ENCODE results near the gene MCC. TPM values are rescaled to one million over a fixed set of nuclear protein-coding genes. Genes with fewer than 3 reads are reported as not detected.

MCC gene
- total and polyA plus RNA-seq, 4 donors: 9.0 to 47.3 (median 14.7) TPM

- TF ChIP-seq RAD21 (IDR thresholded peaks at IDR 0.05): no peak
- no peak for TF ChIP-seq RXRA (IDR thresholded peaks at IDR 0.05)
- no peak for TF ChIP-seq CTCF (IDR thresholded peaks at IDR 0.05; ENCODE audit: low read depth, low read length, missing input control)
- TF ChIP-seq EGR1 (IDR thresholded peaks at IDR 0.05; ENCODE audit: low read depth in 2 of 2): no peak
- H3K4me3 ChIP-seq (ENCODE audit: low read depth in 1 of 3, low read length in 3 of 3): no peak overlapping the region
- H3K27ac ChIP-seq (ENCODE audit: low read depth in 1 of 2, low read length in 2 of 2): no peak overlapping the region
- H3K9me3 ChIP-seq (ENCODE audit: control insufficient read depth in 4 of 4, low read length in 3 of 4): no peaks in the 10 kb centered on the region
- WGBS: 33% methylated on average over 3 of the region's 3 CpGs
- H3K27me3 ChIP-seq (ENCODE audit: control insufficient read depth in 4 of 4, insufficient read depth in 4 of 4, low read length in 3 of 4): no peaks in the 10 kb centered on the region
- H3K4me1 ChIP-seq (ENCODE audit: control insufficient read depth in 4 of 4, insufficient read depth in 4 of 4, low read length in 3 of 4): peaks cover 2 to 27% (median 19%) of the 10 kb centered on the region in 4 donors
- H3K9ac ChIP-seq (ENCODE audit: low read depth in 1 of 2, low read length in 2 of 2): no peak overlapping the region
- peaks cover 0 to 2% (median 0%) of the 10 kb centered on the region in 4 donors for H3K36me3 ChIP-seq (ENCODE audit: control insufficient read depth in 4 of 4, insufficient read depth in 3 of 4, low read depth in 1 of 4, low read length in 3 of 4)
- no peak for DNase-seq (ENCODE audit: low spot score)
Measured at GRCh38 chr5:113124265-113124664, 364.0 kb downstream of the MCC start.

GRCh38 chr5:113123618-113124017 is 364.6 kb downstream of the MCC start:
- no peak overlapping the region for H3K4me3 ChIP-seq (ENCODE audit: low read depth in 1 of 3, low read length in 3 of 3)
- H3K36me3 ChIP-seq (ENCODE audit: control insufficient read depth in 4 of 4, insufficient read depth in 3 of 4, low read depth in 1 of 4, low read length in 3 of 4): no peaks in the 10 kb centered on the region
- H3K4me1 ChIP-seq (ENCODE audit: control insufficient read depth in 4 of 4, insufficient read depth in 4 of 4, low read length in 3 of 4): peaks cover 2 to 33% (median 24%) of the 10 kb centered on the region in 4 donors
- H3K27me3 ChIP-seq (ENCODE audit: control insufficient read depth in 4 of 4, insufficient read depth in 4 of 4, low read length in 3 of 4): no peaks in the 10 kb centered on the region
- DNase-seq (ENCODE audit: low spot score): no peak
- H3K9me3 ChIP-seq (ENCODE audit: control insufficient read depth in 4 of 4, low read length in 3 of 4): no peaks in the 10 kb centered on the region
- no peak overlapping the region for H3K27ac ChIP-seq (ENCODE audit: low read depth in 1 of 2, low read length in 2 of 2)
- peak; percentile 8 for TF ChIP-seq HNF4G (IDR thresholded peaks at IDR 0.05)
- TF ChIP-seq RAD21 (IDR thresholded peaks at IDR 0.05): peak in 1 of 2 donors; percentile 44
- TF ChIP-seq NR2F2 (IDR thresholded peaks at IDR 0.05): no peak
- H3K9ac ChIP-seq (ENCODE audit: low read depth in 1 of 2, low read length in 2 of 2): no peak overlapping the region
- WGBS: 92% methylated on average over 4 of the region's 4 CpGs

GRCh38 chr5:113122053-113122452 is 366.2 kb downstream of the MCC start:
- Histone ChIP-seq H3K9ac (ENCODE audit: low read depth in 1 of 2, low read length in 2 of 2) (no peak overlapping the region), H3K4me1 (ENCODE audit: control insufficient read depth in 4 of 4, insufficient read depth in 4 of 4, low read length in 3 of 4) (peaks cover 4 to 34% (median 24%) of the 10 kb centered on the region in 4 donors), H3K27me3 (ENCODE audit: control insufficient read depth in 4 of 4, insufficient read depth in 4 of 4, low read length in 3 of 4) (no peaks in the 10 kb centered on the region), H3K36me3 (ENCODE audit: control insufficient read depth in 4 of 4, insufficient read depth in 3 of 4, low read depth in 1 of 4, low read length in 3 of 4) (no peaks in the 10 kb centered on the region), H3K4me3 (ENCODE audit: low read depth in 1 of 3, low read length in 3 of 3) (no peak overlapping the region), H3K27ac (ENCODE audit: low read depth in 1 of 2, low read length in 2 of 2) (no peak overlapping the region), H3K9me3 (ENCODE audit: control insufficient read depth in 4 of 4, low read length in 3 of 4) (no peaks in the 10 kb centered on the region)
- no peak for TF ChIP-seq GABPA (IDR thresholded peaks at IDR 0.05 in 1 of 2, conservative IDR thresholded peaks at IDR 0.05 in 1 of 2)
- TF ChIP-seq, protein P1, sequence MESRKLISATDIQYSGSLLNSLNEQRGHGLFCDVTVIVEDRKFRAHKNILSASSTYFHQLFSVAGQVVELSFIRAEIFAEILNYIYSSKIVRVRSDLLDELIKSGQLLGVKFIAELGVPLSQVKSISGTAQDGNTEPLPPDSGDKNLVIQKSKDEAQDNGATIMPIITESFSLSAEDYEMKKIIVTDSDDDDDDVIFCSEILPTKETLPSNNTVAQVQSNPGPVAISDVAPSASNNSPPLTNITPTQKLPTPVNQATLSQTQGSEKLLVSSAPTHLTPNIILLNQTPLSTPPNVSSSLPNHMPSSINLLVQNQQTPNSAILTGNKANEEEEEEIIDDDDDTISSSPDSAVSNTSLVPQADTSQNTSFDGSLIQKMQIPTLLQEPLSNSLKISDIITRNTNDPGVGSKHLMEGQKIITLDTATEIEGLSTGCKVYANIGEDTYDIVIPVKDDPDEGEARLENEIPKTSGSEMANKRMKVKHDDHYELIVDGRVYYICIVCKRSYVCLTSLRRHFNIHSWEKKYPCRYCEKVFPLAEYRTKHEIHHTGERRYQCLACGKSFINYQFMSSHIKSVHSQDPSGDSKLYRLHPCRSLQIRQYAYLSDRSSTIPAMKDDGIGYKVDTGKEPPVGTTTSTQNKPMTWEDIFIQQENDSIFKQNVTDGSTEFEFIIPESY (IDR thresholded peaks at IDR 0.05): no peak
- TF ChIP-seq JUND (IDR thresholded peaks at IDR 0.05): no peak
- TF ChIP-seq RAD21 (IDR thresholded peaks at IDR 0.05): no peak
- no peak for TF ChIP-seq TAF1 (conservative IDR thresholded peaks at IDR 0.05)
- no peak for TF ChIP-seq YY1 (IDR thresholded peaks at IDR 0.05)
- no peak for TF ChIP-seq HNF4G (IDR thresholded peaks at IDR 0.05)
- TF ChIP-seq HNF4A (conservative IDR thresholded peaks at IDR 0.05): no peak
- no peak for TF ChIP-seq NR2F2 (IDR thresholded peaks at IDR 0.05)
- no peak for TF ChIP-seq ATF3 (IDR thresholded peaks at IDR 0.05)
- no peak for TF ChIP-seq CTCF (IDR thresholded peaks at IDR 0.05; ENCODE audit: low read depth, low read length, missing input control)
- TF ChIP-seq EGR1 (IDR thresholded peaks at IDR 0.05; ENCODE audit: low read depth in 2 of 2): no peak
- TF ChIP-seq, protein P2, sequence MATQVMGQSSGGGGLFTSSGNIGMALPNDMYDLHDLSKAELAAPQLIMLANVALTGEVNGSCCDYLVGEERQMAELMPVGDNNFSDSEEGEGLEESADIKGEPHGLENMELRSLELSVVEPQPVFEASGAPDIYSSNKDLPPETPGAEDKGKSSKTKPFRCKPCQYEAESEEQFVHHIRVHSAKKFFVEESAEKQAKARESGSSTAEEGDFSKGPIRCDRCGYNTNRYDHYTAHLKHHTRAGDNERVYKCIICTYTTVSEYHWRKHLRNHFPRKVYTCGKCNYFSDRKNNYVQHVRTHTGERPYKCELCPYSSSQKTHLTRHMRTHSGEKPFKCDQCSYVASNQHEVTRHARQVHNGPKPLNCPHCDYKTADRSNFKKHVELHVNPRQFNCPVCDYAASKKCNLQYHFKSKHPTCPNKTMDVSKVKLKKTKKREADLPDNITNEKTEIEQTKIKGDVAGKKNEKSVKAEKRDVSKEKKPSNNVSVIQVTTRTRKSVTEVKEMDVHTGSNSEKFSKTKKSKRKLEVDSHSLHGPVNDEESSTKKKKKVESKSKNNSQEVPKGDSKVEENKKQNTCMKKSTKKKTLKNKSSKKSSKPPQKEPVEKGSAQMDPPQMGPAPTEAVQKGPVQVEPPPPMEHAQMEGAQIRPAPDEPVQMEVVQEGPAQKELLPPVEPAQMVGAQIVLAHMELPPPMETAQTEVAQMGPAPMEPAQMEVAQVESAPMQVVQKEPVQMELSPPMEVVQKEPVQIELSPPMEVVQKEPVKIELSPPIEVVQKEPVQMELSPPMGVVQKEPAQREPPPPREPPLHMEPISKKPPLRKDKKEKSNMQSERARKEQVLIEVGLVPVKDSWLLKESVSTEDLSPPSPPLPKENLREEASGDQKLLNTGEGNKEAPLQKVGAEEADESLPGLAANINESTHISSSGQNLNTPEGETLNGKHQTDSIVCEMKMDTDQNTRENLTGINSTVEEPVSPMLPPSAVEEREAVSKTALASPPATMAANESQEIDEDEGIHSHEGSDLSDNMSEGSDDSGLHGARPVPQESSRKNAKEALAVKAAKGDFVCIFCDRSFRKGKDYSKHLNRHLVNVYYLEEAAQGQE (IDR thresholded peaks at IDR 0.05): no peak
- TF ChIP-seq FOXA2 (IDR thresholded peaks at IDR 0.05): no peak
- no peak for DNase-seq (ENCODE audit: low spot score)

Measured in liver (tissue), 9 donors.